ENCODE data around the gene TRIM42.

GRCh38 chr3:140706360-140706759 is 28.5 kb downstream of the TRIM42 start:
- no peak for TF ChIP-seq CTCF (IDR thresholded peaks at IDR 0.05; ENCODE audit: control extremely low read depth in 1 of 3, insufficient read depth in 1 of 3, low read depth in 1 of 3, low read length in 3 of 3)
- no peak for TF ChIP-seq TAF1 (IDR thresholded peaks at IDR 0.05; ENCODE audit: low read depth, low read length)
- TF ChIP-seq POLR2A (IDR thresholded peaks at IDR 0.05; ENCODE audit: control extremely low read depth in 1 of 2, low read depth in 2 of 2, low read length in 2 of 2) = no peak
- TF ChIP-seq ATF3 (IDR thresholded peaks at IDR 0.05; ENCODE audit: insufficient read depth, low read depth, low read length) = no peak
- TF ChIP-seq RAD21 (IDR thresholded peaks at IDR 0.05 in 1 of 2, conservative IDR thresholded peaks at IDR 0.05 in 1 of 2; ENCODE audit: low read depth in 2 of 2, low read length in 2 of 2) = no peak
- no peak for TF ChIP-seq CBX5 (IDR thresholded peaks at IDR 0.05; ENCODE audit: low read depth, low read length)
